GM12878 (cell line): ENCODE results near the gene DFFB. TPM values are rescaled to one million over a fixed set of nuclear protein-coding genes. Genes with fewer than 3 reads are reported as not detected.
A peak's percentile ranks its signal among the peaks of the same experiment; 100 is the strongest.

Experiments used
- ASH2L ChIP-seq: fragments of 300-600, 200-600 bp; sonication (generic); IDR thresholded peaks from 2 replicates; pipeline ENCODE4 v1.6.1; 2017; ENCODE audit warnings: low read depth, mild to moderate bottlenecking, borderline replicate concordance
- ATF2 ChIP-seq: IDR thresholded peaks from 2 replicates; pipeline ENCODE4 v1.6.1; 2012; ENCODE audit warnings: low read length, inconsistent platforms
- ELK1 ChIP-seq: IDR thresholded peaks from 2 replicates; pipeline ENCODE4 v1.6.1; 2012; ENCODE audit warnings: low read depth, low read length, improper control_type of control experiment
- FOS ChIP-seq: IDR thresholded peaks from 3 replicates; pipeline ENCODE4 v1.6.1; 2011; ENCODE audit warnings: borderline replicate concordance; ENCODE audit not compliant: insufficient read length; ENCODE audit errors: extremely low read depth
- FOXM1 ChIP-seq: IDR thresholded peaks from 2 replicates; pipeline ENCODE4 v1.6.1; 2012; ENCODE audit warnings: low read depth, mild to moderate bottlenecking, inconsistent platforms, low read length, moderate library complexity
- GATAD2B ChIP-seq: fragments of 450-650 bp; conservative IDR thresholded peaks from 2 replicates; pipeline ENCODE4 v1.6.1; 2017; ENCODE audit warnings: low read depth, mild to moderate bottlenecking, moderate library complexity
- IKZF2 ChIP-seq, 2 experiments: fragments of 450-650 bp; IDR thresholded peaks; 2 replicates each; pipeline ENCODE4 v1.6.1; 2017; ENCODE audit warnings: mild to moderate bottlenecking in 2 of 2, moderate library complexity in 2 of 2
- LARP7 ChIP-seq: fragments of 450-650 bp; IDR thresholded peaks from 2 replicates; pipeline ENCODE4 v1.6.1; 2017; ENCODE audit warnings: mild to moderate bottlenecking
- MEF2A ChIP-seq: IDR thresholded peaks from 2 replicates; pipeline ENCODE4 v1.6.1; 2011; ENCODE audit warnings: low read depth, mild to moderate bottlenecking, low read length, moderate library complexity; ENCODE audit not compliant: insufficient read depth
- MYC ChIP-seq: IDR thresholded peaks from 2 replicates; pipeline ENCODE4 v1.6.1; 2011; ENCODE audit warnings: mild to moderate bottlenecking, low read length, moderate library complexity, inconsistent platforms; ENCODE audit not compliant: insufficient read depth, insufficient replicate concordance, insufficient read length, severe bottlenecking
- NFYA ChIP-seq: IDR thresholded peaks from 2 replicates; pipeline ENCODE4 v1.6.1; 2011; ENCODE audit warnings: low read depth, mild to moderate bottlenecking, low read length, improper control_type of control experiment, borderline replicate concordance
- NRF1 ChIP-seq: conservative IDR thresholded peaks from 2 replicates; pipeline ENCODE4 v1.6.1; 2011; ENCODE audit warnings: mild to moderate bottlenecking, low read depth, low read length, improper control_type of control experiment
- PAX5 ChIP-seq: IDR thresholded peaks from 2 replicates; pipeline ENCODE4 v1.6.1; 2011; ENCODE audit warnings: low read depth, low read length, borderline replicate concordance
- PAX8 ChIP-seq: fragments of 450-650 bp; IDR thresholded peaks from 2 replicates; pipeline ENCODE4 v1.6.1; 2017; ENCODE audit warnings: mild to moderate bottlenecking, moderate library complexity
- RB1 ChIP-seq: fragments of 450-650 bp; formaldehyde crosslinking; IDR thresholded peaks from 2 replicates; pipeline ENCODE4 v1.6.1; 2017; ENCODE audit warnings: mild to moderate bottlenecking, borderline replicate concordance
- RFX5 ChIP-seq: IDR thresholded peaks from 2 replicates; pipeline ENCODE4 v1.6.1; 2011; ENCODE audit warnings: low read depth, low read length, improper control_type of control experiment
- SMC3 ChIP-seq: IDR thresholded peaks from 2 replicates; pipeline ENCODE4 v1.6.1; 2011; ENCODE audit warnings: low read length, improper control_type of control experiment, borderline replicate concordance
- TCF12 ChIP-seq: IDR thresholded peaks from 2 replicates; pipeline ENCODE4 v1.6.1; 2011; ENCODE audit warnings: low read depth, mild to moderate bottlenecking, low read length
- TCF3 ChIP-seq: IDR thresholded peaks from 2 replicates; pipeline ENCODE4 v1.6.1; 2012; ENCODE audit warnings: low read depth, mild to moderate bottlenecking, low read length, borderline replicate concordance; ENCODE audit not compliant: insufficient read depth
- ZNF217 ChIP-seq: fragments of 450-650 bp; IDR thresholded peaks from 2 replicates; pipeline ENCODE4 v1.6.1; 2017; ENCODE audit warnings: antibody characterized with exemption, mild to moderate bottlenecking
- ZNF592 ChIP-seq: fragments of 450-650 bp; IDR thresholded peaks from 2 replicates; pipeline ENCODE4 v1.6.1; 2017; ENCODE audit warnings: mild to moderate bottlenecking, moderate library complexity
- ZSCAN29 ChIP-seq: fragments of 450-650 bp; IDR thresholded peaks from 2 replicates; pipeline ENCODE4 v1.6.1; 2017; ENCODE audit warnings: mild to moderate bottlenecking, moderate library complexity
- polyA plus RNA-seq, 11 experiments: library from polyadenylated mRNA; depleted of rRNA in 4 of 11; unstranded in 6 of 11; stranded (reverse) in 5 of 11; fragments of >200 nt; fragmentation: Nextera tagmentation in 4 of 11; fragmentation: Illumina TruSeq in 1 of 11; extraction: Ambion mirVana in 4 of 11; extraction: Trizol in 1 of 11; gene quantifications; 1 replicate in 1 of 11; 2 replicates in 10 of 11; pipeline versions ENCODE4 v1.2.1 to v1.2.3, GENCODE V29; 2011 to 2016; ENCODE audit warnings: inconsistent platforms in 2 of 11, missing spikeins in 2 of 11, low read depth in 1 of 11
- total RNA-seq, 4 experiments: library from RNA; depleted of rRNA in 3 of 4; stranded (reverse); fragments of >200 nt in 3 of 4; fragmentation: Illumina TruSeq in 1 of 4; extraction: Trizol in 1 of 4; gene quantifications; 2 replicates each; pipeline versions ENCODE4 v1.2.1 to v1.2.3, GENCODE V29; 2013 to 2021
- TF ChIP-seq, protein P1 (sequence below), 3 experiments: IDR thresholded peaks in 2 of 3; conservative IDR thresholded peaks in 1 of 3; 2 replicates each; pipeline ENCODE4 v1.5.1; 2011; ENCODE audit warnings: low read depth in 3 of 3, low read length in 3 of 3, mild to moderate bottlenecking in 3 of 3, control low read depth in 2 of 3, moderate library complexity in 2 of 3, inconsistent platforms in 1 of 3, mixed read lengths in 1 of 3; ENCODE audit not compliant: control insufficient read depth in 2 of 3, insufficient read depth in 1 of 3; ENCODE audit errors: extremely low read depth in 1 of 3

Gene DFFB
- total and polyA plus RNA-seq, 10 of the 15 experiments (the other 5 are each of a cell fraction or from before 2014, with no cell fraction given) = 2.7 to 10.7 (median 6.5) TPM

DNA sequence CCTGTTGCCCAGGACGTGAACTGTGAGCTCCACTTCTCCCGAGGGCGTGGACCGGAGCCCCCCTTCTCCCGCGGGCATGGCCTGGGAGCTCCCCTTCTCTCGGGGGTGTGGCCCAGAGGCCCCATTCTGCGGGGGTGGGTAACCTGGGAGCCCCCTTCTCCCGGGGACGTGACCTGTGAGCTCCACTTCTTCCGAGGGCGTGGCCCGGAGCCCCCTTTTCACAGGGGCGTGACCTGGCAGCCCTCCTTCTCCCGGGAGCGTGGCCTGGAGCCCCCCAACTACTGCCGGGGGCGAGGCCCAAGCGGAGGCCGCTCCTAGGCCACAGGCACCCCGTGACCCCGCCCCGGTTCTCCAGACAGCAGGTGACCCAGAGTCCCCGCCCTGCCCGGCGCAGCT, 42.5 kb downstream of the DFFB start (continued):
- TF ChIP-seq MYC (no peak), MEF2A (no peak), PAX5 (0 out of 2 replicates have a peak, but pooled peaks have one; percentile 5), ZSCAN29 (no peak), ELK1 (no peak), SMC3 (no peak), ZNF592 (no peak), ATF2 (no peak), TCF3 (peak; percentile 73; the same call in 1 of the 2 replicates), FOXM1 (no peak), LARP7 (0 out of 2 replicates have a peak, but pooled peaks have one; percentile 43), ZNF217 (no peak), IKZF2 (IDR thresholded peaks at IDR 0.05) (no peak; a peak in 1 of 4 replicates), NRF1 (no peak), FOS (no peak), PAX8 (no peak), NFYA (no peak), RB1 (0 out of 2 replicates have a peak, but pooled peaks have one; percentile 18), GATAD2B (peak; percentile 76), ASH2L (no peak), TCF12 (peak; percentile 59; the same call in 1 of the 2 replicates), RFX5 (no peak)
- TF ChIP-seq, protein P1, sequence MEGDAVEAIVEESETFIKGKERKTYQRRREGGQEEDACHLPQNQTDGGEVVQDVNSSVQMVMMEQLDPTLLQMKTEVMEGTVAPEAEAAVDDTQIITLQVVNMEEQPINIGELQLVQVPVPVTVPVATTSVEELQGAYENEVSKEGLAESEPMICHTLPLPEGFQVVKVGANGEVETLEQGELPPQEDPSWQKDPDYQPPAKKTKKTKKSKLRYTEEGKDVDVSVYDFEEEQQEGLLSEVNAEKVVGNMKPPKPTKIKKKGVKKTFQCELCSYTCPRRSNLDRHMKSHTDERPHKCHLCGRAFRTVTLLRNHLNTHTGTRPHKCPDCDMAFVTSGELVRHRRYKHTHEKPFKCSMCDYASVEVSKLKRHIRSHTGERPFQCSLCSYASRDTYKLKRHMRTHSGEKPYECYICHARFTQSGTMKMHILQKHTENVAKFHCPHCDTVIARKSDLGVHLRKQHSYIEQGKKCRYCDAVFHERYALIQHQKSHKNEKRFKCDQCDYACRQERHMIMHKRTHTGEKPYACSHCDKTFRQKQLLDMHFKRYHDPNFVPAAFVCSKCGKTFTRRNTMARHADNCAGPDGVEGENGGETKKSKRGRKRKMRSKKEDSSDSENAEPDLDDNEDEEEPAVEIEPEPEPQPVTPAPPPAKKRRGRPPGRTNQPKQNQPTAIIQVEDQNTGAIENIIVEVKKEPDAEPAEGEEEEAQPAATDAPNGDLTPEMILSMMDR (IDR thresholded peaks at IDR 0.05 in 2 of 3, conservative IDR thresholded peaks at IDR 0.05 in 1 of 3; ENCODE audit: control insufficient read depth in 2 of 3, extremely low read depth in 1 of 3, insufficient read depth in 1 of 3, low read depth in 3 of 3, low read length in 3 of 3) = peak in 2 of 3 experiments; percentile 18 to 28; a peak in 1 of 6 replicates
